Uterus (tissue), 2 donors: ENCODE results near the gene SKA1.

ENCODE experiments used
- CTCF ChIP-seq, 4 experiments: fragments of 200-600 bp in 2 of 4; fragments of 450-650 bp in 2 of 4; sonication (generic) in 2 of 4; IDR thresholded peaks; one replicate each; pipeline ENCODE4 v1.5.1; 2016 to 2019; ENCODE audit warnings: antibody characterized with exemption in 4 of 4, mild to moderate bottlenecking in 2 of 4, moderate library complexity in 1 of 4
- POLR2A ChIP-seq, 2 donors: fragments of 450-650 bp; IDR thresholded peaks; one replicate each; pipeline ENCODE4 v1.6.1; 2016; ENCODE audit warnings: antibody characterized with exemption in 2 of 2, mild to moderate bottlenecking in 1 of 2, moderate library complexity in 1 of 2

- TF ChIP-seq CTCF (IDR thresholded peaks at IDR 0.05), result no peak
- TF ChIP-seq POLR2A (IDR thresholded peaks at IDR 0.05), result no peak
Observed at GRCh38 chr18:50356036-50356945, 18.6 kb upstream of the SKA1 start.
